HepG2 (cell line): ENCODE results near the gene SDC4. TPM values are rescaled to one million over a fixed set of nuclear protein-coding genes. Genes with fewer than 3 reads are reported as not detected.

ENCODE experiments used
- ASH2L ChIP-seq: fragments of 300-600, 200-600 bp; sonication (generic); IDR thresholded peaks from 2 replicates; pipeline ENCODE4 v1.7.0; 2017; ENCODE audit warnings: low read depth, mild to moderate bottlenecking, moderate library complexity, mixed read lengths, low read length; ENCODE audit not compliant: insufficient read length
- CC2D1A ChIP-seq: sonication (generic); formaldehyde crosslinking; IDR thresholded peaks from 2 replicates; pipeline ENCODE4 v1.8.1; 2023; ENCODE audit warnings: mild to moderate bottlenecking, missing genetic modification reagents
- EP300 ChIP-seq, 3 experiments: sonication (generic) in 1 of 3; formaldehyde crosslinking in 1 of 3; IDR thresholded peaks; 2 replicates each; pipeline versions ENCODE4 v1.5.1 to v1.6.1; 2011 to 2020; ENCODE audit warnings: low read depth in 2 of 3, low read length in 2 of 3, borderline replicate concordance in 1 of 3, improper control_type of control experiment in 1 of 3, mild to moderate bottlenecking in 1 of 3, missing genetic modification reagents in 1 of 3, moderate library complexity in 1 of 3
- ETV5 ChIP-seq: IDR thresholded peaks from 2 replicates; pipeline ENCODE4 v1.6.1; 2018; ENCODE audit warnings: missing biosample characterization, missing genetic modification reagents, inconsistent platforms, borderline replicate concordance
- FOXA1 ChIP-seq, 2 experiments: fragments of 450-650 bp in 1 of 2; sonication (generic) in 1 of 2; formaldehyde crosslinking in 1 of 2; IDR thresholded peaks; 2 replicates each; pipeline versions ENCODE4 v1.4.0 to v1.6.1; 2016 to 2020; ENCODE audit warnings: missing genetic modification reagents in 1 of 2
- POGK ChIP-seq: sonication (generic); formaldehyde crosslinking; conservative IDR thresholded peaks from 2 replicates; pipeline ENCODE4 v1.8.0; 2022; ENCODE audit warnings: mild to moderate bottlenecking, moderate library complexity, missing genetic modification reagents
- RELA ChIP-seq: sonication (generic); formaldehyde crosslinking; IDR thresholded peaks from 2 replicates; pipeline ENCODE4 v1.4.0; 2020; ENCODE audit warnings: missing genetic modification reagents
- RXRB ChIP-seq: IDR thresholded peaks from 2 replicates; pipeline ENCODE4 v1.6.1; 2016; ENCODE audit warnings: borderline replicate concordance, missing genetic modification reagents, missing compliant biosample characterization
- SOX5 ChIP-seq: IDR thresholded peaks from 2 replicates; pipeline ENCODE4 v1.6.1; 2016; ENCODE audit warnings: borderline replicate concordance
- XRCC5 ChIP-seq: fragments of 200-400 bp; formaldehyde crosslinking; optimal IDR thresholded peaks from 2 replicates; pipeline ENCODE3; 2017; ENCODE audit warnings: mild to moderate bottlenecking, low read length
- ZHX2 ChIP-seq, 2 experiments: sonication (generic) in 1 of 2; formaldehyde crosslinking in 1 of 2; IDR thresholded peaks; 2 replicates each; pipeline versions ENCODE4 v1.6.1 to v1.9.0; 2014 to 2022; ENCODE audit warnings: antibody characterized with exemption in 1 of 2, borderline replicate concordance in 1 of 2, inconsistent platforms in 1 of 2, low read depth in 1 of 2, missing genetic modification reagents in 1 of 2
- ZNF24 ChIP-seq: fragments of 450-650 bp; IDR thresholded peaks from 2 replicates; pipeline ENCODE4 v1.6.1; 2017; ENCODE audit warnings: antibody characterized with exemption, mild to moderate bottlenecking
- ZNF646 ChIP-seq: sonication (generic); formaldehyde crosslinking; IDR thresholded peaks from 2 replicates; pipeline ENCODE4 v1.9.0; 2021; ENCODE audit warnings: mild to moderate bottlenecking, missing genetic modification reagents
- polyA plus RNA-seq, 8 experiments: library from polyadenylated mRNA; depleted of rRNA in 3 of 8; stranded (reverse) in 7 of 8; unstranded in 1 of 8; fragments of >200 nt; fragmentation: Illumina TruSeq in 4 of 8; extraction: Trizol in 4 of 8; gene quantifications; 2 replicates each; pipeline versions ENCODE4 v1.2.1 to v1.2.3, GENCODE V29; 2011 to 2016; ENCODE audit warnings: low read depth in 4 of 8, missing spikeins in 1 of 8, mixed read lengths in 1 of 8; ENCODE audit not compliant: insufficient read depth in 1 of 8
- total RNA-seq, 5 experiments: library from RNA; depleted of rRNA; stranded (reverse); fragments of >200 nt; fragmentation: Illumina TruSeq; extraction: Trizol; gene quantifications; 2 replicates each; pipeline ENCODE4 v1.2.3, GENCODE V29; 2016; ENCODE audit warnings: low read depth in 1 of 5

The SDC4 gene
- total and polyA plus RNA-seq, 2 of the 13 experiments (the other 11 are each of a cell fraction or from before 2014, with no cell fraction given), result 49.0 to 65.1 TPM

GRCh38 chr20:45361793-45362192, 13.6 kb upstream of the SDC4 start (continued):
- TF ChIP-seq ZHX2 (IDR thresholded peaks at IDR 0.05; ENCODE audit: low read depth) (no peak), ZHX2 (CRISPR knock-in tag; IDR thresholded peaks at IDR 0.05; ENCODE audit: borderline replicate concordance) (no peak), ZNF24 (no peak), ZNF646 (CRISPR knock-in tag) (no peak), RXRB (CRISPR knock-in tag) (peak; percentile 51; the same call in 1 of the 2 replicates), FOXA1 (IDR thresholded peaks at IDR 0.05) (no peak), FOXA1 (CRISPR knock-in tag; IDR thresholded peaks at IDR 0.05) (0 out of 2 replicates have a peak, but pooled peaks have one; percentile 38), CC2D1A (no peak), POGK (no peak), SOX5 (CRISPR knock-in tag) (peak; percentile 49; the same call in 1 of the 2 replicates), ETV5 (CRISPR knock-in tag) (0 out of 2 replicates have a peak, but pooled peaks have one; percentile 20), XRCC5 (no peak), EP300 (IDR thresholded peaks at IDR 0.05; ENCODE audit: low read depth in 2 of 2, low read length in 2 of 2) (0 out of 4 replicates have a peak, but pooled peaks of 1 of the 2 experiments have one; percentile 4), EP300 (CRISPR knock-in tag; IDR thresholded peaks at IDR 0.05; ENCODE audit: borderline replicate concordance) (no peak), ASH2L (no peak), RELA (no peak)
